Measurements from ENCODE around the gene CACNA1G. TPM values are rescaled to one million over a fixed set of nuclear protein-coding genes. Genes with fewer than 3 reads are reported as not detected.

Gene CACNA1G
- total and polyA plus RNA-seq, 9 of the 15 experiments (the other 6 are each of a cell fraction or from before 2014, with no cell fraction given), result 0.01 TPM; not detected in 8

DNA sequence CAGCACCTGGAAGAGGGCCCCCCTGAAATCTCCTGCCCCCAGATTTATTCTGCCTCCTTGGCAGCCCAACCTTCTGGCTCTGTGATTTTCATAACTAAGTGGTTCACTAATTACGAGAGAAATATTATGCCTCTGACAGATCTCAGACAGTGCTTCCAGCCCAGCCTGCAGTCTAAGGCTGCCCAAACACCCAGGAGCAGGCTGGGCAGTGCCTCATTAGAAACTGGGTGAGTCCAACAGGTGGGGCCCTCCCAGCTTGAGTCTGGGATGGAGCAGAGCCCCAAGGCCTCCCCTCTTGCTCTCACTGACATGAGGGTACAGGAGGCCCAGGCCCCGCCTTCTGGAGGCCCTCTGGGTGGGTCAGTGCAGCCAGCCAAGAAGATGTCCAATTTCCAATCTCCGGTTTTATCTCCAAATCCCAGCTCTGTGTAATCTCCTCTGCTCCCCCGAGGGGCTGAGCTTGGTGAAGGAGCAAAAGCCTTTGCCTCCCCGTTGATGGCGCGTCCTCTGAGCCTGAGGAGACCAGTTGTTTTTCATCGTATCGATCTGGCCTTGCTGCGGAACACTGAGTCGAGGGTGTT, 54.0 kb downstream of the CACNA1G start (continued):
- TF ChIP-seq, protein P1, sequence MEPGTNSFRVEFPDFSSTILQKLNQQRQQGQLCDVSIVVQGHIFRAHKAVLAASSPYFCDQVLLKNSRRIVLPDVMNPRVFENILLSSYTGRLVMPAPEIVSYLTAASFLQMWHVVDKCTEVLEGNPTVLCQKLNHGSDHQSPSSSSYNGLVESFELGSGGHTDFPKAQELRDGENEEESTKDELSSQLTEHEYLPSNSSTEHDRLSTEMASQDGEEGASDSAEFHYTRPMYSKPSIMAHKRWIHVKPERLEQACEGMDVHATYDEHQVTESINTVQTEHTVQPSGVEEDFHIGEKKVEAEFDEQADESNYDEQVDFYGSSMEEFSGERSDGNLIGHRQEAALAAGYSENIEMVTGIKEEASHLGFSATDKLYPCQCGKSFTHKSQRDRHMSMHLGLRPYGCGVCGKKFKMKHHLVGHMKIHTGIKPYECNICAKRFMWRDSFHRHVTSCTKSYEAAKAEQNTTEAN (CRISPR knock-in tag; IDR thresholded peaks at IDR 0.05), result no peak
- TF ChIP-seq, protein P2, sequence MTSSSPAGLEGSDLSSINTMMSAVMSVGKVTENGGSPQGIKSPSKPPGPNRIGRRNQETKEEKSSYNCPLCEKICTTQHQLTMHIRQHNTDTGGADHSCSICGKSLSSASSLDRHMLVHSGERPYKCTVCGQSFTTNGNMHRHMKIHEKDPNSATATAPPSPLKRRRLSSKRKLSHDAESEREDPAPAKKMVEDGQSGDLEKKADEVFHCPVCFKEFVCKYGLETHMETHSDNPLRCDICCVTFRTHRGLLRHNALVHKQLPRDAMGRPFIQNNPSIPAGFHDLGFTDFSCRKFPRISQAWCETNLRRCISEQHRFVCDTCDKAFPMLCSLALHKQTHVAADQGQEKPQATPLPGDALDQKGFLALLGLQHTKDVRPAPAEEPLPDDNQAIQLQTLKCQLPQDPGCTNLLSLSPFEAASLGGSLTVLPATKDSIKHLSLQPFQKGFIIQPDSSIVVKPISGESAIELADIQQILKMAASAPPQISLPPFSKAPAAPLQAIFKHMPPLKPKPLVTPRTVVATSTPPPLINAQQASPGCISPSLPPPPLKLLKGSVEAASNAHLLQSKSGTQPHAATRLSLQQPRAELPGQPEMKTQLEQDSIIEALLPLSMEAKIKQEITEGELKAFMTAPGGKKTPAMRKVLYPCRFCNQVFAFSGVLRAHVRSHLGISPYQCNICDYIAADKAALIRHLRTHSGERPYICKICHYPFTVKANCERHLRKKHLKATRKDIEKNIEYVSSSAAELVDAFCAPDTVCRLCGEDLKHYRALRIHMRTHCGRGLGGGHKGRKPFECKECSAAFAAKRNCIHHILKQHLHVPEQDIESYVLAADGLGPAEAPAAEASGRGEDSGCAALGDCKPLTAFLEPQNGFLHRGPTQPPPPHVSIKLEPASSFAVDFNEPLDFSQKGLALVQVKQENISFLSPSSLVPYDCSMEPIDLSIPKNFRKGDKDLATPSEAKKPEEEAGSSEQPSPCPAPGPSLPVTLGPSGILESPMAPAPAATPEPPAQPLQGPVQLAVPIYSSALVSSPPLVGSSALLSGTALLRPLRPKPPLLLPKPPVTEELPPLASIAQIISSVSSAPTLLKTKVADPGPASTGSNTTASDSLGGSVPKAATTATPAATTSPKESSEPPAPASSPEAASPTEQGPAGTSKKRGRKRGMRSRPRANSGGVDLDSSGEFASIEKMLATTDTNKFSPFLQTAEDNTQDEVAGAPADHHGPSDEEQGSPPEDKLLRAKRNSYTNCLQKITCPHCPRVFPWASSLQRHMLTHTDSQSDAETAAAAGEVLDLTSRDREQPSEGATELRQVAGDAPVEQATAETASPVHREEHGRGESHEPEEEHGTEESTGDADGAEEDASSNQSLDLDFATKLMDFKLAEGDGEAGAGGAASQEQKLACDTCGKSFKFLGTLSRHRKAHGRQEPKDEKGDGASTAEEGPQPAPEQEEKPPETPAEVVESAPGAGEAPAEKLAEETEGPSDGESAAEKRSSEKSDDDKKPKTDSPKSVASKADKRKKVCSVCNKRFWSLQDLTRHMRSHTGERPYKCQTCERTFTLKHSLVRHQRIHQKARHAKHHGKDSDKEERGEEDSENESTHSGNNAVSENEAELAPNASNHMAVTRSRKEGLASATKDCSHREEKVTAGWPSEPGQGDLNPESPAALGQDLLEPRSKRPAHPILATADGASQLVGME (CRISPR knock-in tag; IDR thresholded peaks at IDR 0.05), result no peak
- TF ChIP-seq ZNF165 (CRISPR knock-in tag; IDR thresholded peaks at IDR 0.05; ENCODE audit: borderline replicate concordance), result no peak
- no peak for TF ChIP-seq ATF1 (CRISPR knock-in tag; IDR thresholded peaks at IDR 0.05)
- TF ChIP-seq ATF1 (tag; IDR thresholded peaks at IDR 0.05), result no peak
- no peak for TF ChIP-seq ZBTB17 (CRISPR knock-in tag; IDR thresholded peaks at IDR 0.05)
- no peak for TF ChIP-seq NCOA6 (IDR thresholded peaks at IDR 0.05)
- no peak for TF ChIP-seq MEIS2 (IDR thresholded peaks at IDR 0.05; ENCODE audit: partially characterized antibody)
- no peak for TF ChIP-seq SMAD4 (CRISPR knock-in tag; conservative IDR thresholded peaks at IDR 0.05)
- TF ChIP-seq SMARCA5 (IDR thresholded peaks at IDR 0.05), result no peak
- TF ChIP-seq, protein P3, sequence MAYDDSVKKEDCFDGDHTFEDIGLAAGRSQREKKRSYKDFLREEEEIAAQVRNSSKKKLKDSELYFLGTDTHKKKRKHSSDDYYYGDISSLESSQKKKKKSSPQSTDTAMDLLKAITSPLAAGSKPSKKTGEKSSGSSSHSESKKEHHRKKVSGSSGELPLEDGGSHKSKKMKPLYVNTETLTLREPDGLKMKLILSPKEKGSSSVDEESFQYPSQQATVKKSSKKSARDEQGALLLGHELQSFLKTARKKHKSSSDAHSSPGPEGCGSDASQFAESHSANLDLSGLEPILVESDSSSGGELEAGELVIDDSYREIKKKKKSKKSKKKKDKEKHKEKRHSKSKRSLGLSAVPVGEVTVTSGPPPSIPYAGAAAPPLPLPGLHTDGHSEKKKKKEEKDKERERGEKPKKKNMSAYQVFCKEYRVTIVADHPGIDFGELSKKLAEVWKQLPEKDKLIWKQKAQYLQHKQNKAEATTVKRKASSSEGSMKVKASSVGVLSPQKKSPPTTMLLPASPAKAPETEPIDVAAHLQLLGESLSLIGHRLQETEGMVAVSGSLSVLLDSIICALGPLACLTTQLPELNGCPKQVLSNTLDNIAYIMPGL (CRISPR knock-in tag; IDR thresholded peaks at IDR 0.05), result no peak
